Measurements from ENCODE around the gene ZNF778.

ZNF778 gene

DNA sequence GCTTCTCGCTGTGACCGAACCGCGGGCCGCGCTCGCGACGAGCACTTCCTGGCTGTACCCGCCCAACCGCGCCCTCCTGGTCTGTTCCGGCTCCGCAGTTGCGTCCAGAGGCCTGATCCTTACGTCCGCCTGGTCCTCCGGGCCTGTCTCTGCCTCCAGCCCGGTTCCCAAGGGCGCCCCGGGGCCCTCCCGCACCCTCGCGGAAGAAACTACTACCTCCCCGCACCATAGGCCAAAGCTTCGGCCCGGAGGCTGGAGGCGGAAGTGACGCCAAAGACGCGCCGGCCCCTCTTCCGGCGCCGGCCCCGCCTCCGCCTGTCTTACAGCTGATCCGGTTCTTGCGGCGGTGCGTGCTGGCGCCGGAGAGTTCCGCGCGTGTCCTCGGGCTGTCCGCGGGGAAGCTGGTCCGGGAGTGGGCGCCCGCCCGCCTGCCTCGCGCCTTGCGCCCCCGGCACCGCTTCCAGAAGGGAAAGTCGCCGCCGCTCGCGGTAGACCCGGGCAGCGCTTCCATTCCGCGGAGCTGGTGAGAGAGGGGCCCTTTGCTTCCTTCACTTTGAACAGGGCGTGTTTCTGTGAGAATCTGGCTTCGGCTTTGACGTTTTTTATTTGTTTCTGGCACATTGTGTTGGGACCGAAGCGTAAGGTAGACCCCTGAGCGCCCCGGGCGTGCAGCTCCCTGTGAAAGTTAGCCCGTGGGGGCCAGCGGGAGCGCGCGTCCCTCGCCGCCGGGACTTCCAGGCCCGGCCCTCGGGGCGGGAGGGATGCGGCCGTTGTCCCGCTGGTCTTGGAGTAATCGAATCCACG lies at the start of gene ZNF778:
Gene ZNF778 (plus strand): TSS at position 316 of the 804 bp plus-strand sequence. CDS start 3,425 bp downstream, outside the sequence.
- peak; percentile 41 for DNase-seq

DNA sequence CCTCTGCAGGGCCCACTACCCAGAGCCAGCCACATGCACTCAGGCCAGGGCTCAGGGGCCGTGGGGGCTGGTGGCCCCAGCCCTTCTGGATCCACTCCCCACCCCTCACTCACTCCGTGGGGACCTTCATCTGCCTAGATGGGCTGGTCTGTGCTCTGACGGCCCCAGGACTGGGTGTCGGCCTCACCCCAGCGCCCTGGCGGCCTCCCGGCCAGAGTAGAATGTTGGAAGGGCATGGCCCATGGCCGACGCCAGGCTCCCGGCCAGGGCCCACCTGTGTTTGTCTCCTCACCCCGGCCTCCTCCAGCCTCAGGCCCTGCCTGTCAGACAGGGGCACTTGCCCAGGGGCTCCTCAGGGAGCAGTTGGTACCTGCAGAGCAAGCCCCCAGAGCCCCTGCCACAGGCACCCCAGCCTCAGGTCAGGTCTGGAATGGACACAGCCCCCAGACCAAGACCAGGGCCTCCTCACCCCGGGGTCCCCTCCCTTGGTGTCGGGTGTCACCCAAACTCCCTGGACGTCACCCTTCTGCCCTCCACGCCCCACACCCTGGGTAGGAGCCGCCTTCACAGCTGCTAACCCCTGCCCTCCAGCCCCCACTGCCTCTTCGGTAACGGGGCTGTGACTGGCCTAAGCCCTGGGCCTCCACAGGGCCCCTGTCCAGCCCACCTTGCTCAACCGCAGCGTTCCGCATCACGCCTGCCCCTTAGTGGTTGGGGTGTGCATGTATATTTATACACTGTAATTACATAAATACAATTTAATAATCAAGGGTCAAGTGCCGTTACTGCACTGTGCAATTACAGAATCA lies 48.9 kb upstream of the ZNF778 start:
- DNase-seq: no peak

DNA sequence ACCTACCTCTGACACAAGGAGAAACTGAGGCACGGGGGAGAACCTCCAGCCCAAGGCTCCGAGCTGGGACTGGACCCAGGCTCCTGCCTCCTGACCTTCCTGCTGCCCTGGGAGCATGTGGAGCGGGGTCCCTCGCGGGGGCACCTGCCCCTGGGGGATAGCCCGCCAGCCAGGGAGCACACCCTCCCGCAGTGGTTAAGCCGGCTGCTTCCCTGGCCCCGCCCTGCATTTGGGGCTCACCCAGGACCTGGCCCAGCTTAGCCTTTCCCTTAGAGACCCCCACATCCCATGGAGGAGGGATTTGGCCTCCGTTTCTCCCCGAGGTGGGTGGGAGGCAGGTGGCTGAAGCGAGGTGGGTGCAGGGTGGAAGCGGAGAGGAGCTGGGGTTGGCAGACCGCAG lies 47.7 kb upstream of the ZNF778 start:
- no peak for DNase-seq

DNA sequence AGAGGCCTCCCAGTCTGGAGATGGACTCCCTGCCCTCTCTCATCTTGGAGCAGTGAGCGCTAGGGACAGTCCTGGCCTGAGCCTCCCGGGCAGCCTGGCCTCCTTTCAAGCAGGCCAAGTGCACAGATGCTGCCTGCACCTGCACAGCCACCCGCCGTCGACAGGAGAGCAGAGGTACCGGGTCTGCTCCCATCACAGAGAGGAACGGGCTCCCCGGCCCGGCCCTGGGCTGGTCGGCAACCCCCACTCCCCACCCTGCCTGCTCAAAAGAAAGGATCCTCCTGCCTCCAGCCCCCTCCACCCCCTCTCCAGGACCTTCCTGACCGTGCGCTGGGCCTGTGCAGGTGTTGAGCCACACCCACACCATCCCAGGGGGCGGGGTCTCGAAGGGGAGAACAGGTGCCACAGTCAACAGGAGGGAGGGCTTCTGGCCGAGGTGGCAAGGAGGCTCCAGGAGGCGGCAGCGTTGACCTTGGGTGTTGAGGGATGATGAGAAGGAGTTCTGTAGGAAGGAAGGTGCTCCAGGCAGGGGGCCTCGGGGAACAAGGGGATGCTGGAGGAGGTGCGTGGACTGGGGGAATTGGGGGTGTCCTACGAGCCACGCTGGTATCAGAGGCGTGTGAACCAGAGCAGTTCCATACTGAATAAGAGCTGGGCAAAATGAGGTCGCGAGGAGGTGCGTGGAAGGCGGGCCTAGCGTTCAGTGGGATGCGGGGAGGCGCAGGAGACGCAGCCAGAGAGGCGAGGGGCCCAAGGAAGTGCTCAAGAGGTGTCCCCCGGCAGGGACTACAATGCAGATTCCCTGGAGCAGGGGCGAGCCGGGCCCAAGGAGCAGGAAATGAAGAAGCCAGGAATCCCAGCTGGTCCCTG lies 46.9 kb upstream of the ZNF778 start:
- peak; percentile 41 for DNase-seq

DNA sequence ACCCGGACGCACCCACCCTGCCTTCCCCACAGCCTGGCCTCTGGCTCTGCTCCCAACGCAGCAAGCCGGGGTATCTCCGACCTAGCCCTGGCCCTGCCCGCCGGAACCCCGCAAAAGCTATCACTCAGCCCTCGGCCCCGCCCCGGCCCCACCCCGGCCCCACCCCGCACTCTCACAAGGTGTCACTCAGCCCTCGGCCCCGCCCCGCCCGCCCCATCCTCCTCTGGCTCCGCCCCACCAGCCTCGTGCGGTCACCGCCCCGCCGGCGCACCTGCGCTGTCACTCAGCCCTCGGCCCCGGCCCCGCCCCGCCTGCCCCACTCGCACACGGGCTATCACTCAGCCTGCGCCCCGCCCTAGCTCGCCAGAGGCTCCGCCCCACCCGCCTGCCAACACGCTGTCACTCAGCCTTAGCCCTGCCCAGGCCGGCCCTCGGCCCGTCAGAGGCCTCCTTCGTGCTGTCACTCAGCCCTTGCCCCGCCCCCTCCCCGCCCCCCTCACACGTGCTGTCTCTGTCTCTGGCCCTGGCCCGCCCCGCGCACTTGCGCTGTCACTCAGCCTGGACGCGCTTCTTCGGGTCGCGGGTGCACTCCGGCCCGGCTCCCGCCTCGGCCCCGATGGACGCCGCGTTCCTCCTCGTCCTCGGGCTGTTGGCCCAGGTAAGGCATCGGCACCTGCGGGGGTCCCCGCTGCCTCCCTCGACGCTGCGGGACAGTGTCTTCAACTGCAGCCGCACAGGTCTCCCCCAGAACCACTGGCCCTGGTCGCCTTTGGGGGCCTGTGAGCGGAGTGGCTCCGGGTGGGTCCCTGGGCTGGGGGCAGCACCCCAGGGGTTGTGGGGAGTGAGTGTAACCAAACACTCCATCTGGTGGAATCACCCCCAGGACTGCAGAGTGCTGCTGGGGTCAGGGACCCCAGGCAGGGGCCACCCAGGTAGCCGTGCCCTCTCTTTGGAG lies 46.0 kb upstream of the ZNF778 start, which contains the start of gene CDH15:
Gene CDH15 (plus strand): TSS at position 533 of the 955 bp plus-strand sequence. CDS start 84 bp downstream, at position 617.
- DNase-seq: peak; percentile 85

DNA sequence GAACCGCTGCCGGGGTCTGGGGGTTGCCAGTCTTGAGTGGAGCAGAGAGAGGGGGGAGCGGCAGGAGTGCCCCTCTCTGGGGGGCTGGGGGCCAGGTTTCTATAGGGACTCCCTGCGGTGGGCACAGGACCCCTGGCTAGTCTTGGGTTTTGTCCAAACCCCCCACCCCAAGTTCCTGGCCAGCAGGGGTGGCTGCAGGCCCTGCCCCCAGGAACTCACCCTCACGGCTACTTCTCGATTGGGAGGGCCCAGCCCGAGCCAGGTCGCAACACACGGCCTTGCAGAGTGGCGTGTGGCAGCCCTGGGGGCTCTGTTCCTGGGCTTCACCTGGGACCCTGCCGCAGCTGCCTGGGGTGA lies 45.4 kb upstream of the ZNF778 start:
- no peak for DNase-seq

DNA sequence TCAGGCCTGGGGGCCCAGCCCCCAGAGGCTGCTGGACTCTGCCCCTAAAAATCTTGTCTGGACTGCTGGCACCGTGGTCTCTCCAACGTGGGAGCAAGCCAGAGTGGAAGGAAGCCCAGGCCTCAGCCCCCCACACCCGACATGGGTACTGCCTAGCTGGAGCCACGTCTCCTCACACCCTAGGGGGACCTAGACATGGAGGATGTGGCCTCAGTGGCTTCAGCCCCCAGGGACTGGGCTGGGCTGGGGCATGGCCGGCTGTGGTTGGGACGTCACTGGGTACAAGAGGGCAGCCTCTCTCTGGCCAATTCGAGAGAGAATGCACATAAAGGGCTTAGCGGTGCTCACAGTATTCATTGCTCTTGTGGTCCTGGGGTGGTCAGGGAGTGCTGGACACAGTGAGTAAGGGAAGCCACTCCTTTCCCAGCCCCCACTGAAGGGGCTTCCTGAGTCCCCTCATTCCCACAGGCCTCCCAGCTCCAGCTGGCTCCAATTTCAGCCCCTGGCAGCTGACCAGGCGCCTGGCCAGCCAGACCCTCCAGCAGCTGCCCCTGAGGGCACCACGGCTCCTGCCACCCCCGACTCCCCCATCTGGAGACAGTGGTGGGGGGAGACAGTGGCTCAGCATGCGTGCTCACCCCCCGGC lies 44.9 kb upstream of the ZNF778 start:
- DNase-seq: no peak

DNA sequence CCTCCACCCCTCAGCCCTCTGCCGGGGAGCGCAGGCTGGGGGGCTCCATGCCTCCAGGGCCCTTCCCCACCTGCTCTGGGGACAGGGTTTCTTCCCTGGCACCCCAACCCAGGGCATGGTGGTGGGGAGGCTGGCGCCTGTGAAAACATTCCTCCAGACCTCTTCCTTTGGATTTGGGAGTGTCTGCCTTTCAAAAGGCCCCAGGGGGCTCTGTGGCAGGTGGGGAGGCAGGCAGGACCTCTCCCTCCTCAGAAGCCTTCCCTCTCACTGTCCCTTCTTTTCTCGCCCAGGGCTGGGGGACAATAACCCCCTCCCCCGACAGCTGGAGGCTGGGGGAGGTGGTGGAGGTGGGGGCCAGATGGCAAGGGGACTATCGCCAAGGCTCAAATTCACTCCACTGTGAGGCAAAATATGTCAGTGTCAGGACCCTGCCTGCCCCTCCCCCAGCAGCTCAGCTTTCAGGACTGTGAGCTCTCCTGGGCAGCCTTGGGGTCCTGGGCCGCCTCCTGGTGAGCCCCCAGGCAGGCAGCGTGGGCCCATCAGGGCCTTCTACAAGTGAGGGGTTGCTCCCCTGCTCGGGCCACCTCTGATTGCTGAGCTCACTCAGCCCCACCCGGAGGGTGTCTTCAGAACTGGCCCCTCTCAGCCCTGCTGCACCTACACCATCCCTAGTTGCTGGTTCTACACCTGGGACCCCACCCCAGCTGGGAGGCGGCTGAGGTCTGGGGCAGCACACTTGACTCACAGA lies 44.2 kb upstream of the ZNF778 start:
- DNase-seq: no peak

DNA sequence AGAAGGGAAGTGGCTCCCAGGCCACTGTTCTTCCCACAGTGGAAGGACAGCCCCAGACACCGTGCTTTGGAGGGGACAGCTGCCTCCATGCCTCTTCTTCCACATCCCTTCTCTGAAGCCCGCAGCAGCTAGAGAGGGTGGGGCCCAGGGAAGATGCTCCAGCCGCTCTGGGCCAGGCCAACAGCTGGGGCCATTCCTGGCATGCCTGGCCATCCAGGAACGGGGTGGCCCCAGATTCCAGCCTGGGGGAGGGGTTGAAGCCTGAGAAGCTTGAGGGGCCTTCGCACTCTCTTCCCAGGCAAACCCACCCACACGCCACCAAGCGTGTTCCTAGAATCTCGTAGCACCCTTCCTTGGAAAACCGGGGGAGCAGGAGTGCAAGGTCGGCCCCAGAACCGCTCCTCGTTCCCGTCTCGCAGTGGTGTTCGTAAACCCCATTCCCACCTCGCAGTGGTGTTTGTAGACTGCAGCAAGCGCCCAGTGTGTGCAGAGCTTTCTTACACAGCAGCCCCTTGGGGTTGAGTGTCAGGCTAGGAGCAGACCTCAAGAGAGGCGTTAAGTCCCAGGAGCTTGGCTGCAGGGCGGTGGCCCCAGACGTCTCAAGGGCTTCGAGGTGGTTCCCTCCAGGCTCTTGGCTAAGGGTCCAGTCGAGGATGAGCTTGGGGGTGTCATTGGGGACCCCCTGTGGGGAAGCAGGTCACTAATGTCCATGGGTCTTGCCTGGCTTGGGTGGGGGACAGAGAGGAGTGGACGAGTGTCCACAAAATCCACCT lies 43.3 kb upstream of the ZNF778 start:
- DNase-seq: no peak

DNA sequence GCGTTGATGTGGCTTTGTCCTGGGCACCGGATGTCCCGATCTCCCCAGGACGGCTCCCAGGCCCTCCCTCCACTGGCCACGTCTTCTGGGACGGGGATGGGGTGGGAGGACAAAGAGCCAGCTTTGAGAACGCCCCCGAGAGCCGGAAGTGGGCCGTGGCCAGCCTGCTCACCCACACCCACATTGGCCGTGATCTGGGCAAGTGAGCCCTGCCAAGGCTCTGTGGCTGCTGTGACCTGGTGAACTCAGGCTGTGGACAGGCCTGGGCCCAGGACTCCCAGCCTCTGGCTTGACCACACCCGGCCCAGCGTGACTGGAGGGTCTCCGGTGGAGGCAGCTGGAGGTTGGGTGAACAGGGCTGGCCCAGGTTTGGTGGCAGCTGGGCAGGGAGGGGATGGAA lies 42.6 kb upstream of the ZNF778 start:
- DNase-seq: no peak

DNA sequence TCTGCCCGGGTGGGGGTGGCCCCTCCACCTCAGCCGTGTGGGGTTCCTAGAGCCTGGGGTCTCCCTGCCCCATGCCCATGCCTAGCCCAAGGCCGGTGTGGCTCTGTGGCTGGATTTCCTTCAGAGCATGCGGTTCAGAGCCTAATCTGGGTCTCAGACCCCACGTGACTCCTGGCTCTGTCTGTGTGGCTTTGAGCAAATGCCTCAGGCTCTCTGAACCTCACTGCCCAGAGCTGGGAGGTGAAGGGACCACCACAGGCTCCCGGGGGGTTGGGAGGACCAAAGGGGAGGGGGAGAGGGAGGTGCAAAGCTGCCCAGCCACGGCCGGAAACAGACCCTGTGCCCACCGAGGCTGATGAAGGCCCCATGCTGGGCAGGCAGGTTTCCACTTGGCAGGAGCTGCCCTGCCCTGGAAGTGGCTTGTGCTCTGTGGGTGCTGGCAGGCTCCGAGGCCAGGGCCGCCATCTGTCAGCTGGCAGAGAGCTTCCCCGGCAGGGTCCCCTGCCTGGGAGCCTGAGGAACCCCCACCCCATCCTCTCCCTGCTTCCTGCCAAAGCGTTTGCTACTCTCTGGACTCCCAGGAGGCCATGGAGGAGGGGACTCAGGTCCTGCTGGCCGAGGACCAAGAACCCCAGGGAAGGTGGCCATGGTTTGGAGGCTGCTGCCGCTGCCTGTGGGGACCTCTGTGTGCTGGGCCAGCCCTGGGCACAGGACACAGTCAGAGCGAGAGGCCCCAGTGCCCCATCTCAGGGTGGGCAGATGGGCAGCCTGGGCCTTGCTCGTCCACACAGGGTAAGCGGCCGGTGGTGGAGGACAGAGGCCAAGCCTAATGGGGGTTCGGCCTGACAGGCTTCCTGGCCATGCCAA lies 42.0 kb upstream of the ZNF778 start:
- no peak for DNase-seq

DNA sequence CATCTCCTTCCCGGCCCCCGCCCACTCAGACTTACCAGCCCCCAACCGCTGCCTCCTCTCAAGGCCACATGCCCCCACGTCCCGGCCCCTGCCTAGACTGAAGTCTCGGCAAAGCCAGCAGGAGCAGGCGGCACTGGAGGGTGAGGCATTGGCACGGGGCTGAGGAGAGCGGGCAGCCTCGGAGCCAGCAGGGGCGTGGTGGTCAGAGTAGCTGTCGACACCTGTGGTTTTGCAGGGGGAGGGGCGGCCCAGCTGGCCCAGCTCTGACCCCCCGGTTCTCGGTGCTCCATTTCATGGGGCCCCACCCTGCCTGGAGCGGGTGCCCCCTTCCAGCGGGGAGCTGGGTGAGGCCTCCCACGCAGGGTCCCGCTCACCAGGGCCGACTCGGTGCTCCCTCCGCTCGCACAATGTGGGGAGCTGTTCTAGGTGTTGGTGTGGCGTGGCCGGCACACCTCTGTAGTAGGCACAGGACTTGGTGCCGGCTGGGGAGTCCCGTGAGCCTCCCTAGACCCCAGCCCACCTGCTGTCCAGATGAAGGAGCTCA lies 41.3 kb upstream of the ZNF778 start:
- no peak for DNase-seq

DNA sequence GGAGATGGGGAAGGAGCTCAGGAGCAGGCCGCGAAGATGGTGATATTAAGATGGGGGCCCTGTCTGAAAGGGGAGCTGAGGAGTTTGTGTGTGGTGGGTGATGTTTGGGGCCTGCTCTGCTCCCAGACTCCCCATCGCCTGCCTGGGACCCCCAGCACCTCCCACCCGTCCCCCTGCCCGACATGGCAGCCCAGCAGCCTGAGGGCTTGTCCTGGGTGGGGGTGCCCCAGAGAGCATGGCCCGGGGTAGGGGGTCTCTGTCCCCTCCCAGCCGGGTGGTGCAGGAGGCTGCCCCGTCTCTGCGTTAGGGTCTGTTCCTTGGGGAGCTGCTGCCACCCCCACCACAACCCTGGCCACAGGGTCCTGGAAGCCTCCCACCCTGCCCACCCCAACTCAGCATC lies 40.8 kb upstream of the ZNF778 start:
- DNase-seq: no peak

DNA sequence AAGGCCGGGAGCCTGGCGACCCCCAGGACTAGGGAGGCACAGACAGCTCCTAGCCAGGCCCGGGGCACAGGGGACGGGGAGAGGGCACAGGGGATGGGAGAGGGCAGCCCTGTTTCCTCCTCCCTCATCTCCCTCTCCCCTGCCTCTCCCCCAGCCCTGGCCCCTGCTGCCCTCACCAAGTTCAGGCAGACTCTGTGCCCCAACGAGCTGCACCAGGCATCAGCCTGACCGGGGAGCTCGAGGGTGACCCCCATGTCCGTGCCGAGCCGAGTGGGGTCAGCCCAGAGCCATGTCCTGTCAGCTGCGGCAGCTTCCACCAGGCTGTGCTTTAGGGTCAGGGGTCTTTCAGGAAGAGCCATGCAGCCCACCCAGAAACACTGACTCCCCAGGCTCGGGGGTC lies 40.0 kb upstream of the ZNF778 start:
- no peak for DNase-seq

DNA sequence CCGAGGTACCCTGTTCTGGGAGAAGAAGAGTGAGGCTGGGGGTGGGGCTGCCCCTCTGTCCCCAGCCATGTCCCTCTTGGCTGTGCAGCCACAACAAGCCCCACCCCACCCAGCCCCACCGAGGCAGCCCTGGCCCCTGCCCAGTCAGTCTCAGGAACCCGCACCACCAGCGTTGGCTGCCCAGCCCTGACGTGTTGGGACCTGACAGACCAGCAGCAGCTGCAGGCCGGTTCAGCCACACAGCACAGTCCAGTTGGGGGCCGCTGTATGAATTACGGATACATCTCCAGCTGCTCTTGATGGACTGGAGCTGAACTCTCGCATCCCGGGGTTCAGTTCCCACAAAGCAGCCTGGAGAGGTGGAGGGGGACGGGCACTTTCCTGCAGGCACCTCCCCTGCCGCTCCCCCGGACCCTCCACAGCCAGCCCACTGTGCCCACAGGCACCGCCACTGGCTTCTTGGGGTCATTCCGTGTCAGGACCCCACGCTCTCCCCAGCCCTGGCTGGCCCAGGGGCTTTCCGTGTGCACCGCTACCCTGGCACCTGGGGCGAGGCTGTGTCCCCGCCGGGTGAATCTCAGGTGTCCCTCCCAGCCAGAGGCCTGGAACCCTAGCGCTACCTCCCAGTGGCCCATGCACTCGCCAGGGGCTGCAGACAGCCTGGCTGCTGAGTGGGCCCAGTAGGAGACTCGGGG lies 38.9 kb upstream of the ZNF778 start:
- DNase-seq: no peak

DNA sequence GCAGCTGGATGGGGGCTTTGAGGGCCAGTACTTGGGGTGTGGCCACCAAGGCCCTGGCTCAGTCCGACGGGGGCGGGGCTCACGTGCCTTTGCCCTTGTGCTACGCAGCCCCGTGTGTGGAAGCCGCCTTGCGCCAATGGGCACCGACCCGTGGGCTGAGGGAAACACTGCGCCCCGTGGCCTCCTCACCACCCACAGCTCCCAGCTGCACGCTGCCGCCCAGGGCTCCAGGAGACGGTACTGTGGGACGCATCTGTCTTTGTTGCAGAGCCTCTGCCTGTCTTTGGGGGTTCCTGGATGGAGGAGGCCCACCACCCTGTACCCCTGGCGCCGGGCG lies 38.4 kb upstream of the ZNF778 start:
- no peak for DNase-seq

DNA sequence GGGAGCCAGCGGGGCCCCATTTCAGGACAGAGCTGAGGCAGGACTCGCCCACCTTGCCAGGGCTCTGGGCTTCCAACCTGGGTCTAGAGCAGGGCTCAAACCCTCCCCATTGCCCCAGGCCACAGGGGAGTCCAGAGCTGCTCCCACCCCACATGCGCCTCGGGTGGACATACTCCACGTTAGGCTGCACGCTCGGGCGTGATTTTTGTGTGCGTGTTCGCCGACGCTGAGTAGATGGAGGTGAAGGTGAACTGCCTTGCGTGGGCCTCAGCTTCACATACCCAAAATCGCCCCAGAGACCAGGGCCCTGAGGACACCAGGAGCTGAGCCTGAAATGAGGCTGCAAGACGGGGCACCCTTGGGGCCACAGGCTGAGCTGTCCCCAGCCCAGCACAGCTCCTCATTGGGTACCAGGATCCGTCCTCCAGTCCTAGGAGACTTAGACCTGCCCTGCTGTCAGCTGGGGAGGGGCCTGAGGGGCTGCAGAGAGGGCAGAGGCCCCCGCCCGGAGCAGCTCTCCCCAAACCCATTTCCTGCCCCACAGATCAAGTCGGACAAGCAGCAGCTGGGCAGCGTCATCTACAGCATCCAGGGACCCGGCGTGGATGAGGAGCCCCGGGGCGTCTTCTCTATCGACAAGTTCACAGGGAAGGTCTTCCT lies 37.7 kb upstream of the ZNF778 start:
- no peak for DNase-seq
